Endothelial cell of umbilical vein (primary cell): ENCODE measurements around the gene SLC35A2. TPM values are rescaled to one million over a fixed set of nuclear protein-coding genes. Genes with fewer than 3 reads are reported as not detected.

Source experiments
- BruUV-seq: library from RNA; stranded (reverse); fragments of 400-500 nt; replicated peaks from 2 replicates; lab custom pipeline; 2021; lab: Mats Ljungman, UMichigan
- CTCF ChIA-PET: fragments of 300-600, 350-600 bp; sonication (Branson Sonifier 250); formaldehyde crosslinking; loops from one replicate; lab custom pipeline; 2021; ENCODE audit warnings: antibody characterized with exemption, inconsistent platforms; lab: Charles Lee
- POLR2A ChIA-PET: fragments of 300-600, 350-600 bp; sonication (Branson Sonifier 250); formaldehyde crosslinking; loops from one replicate; lab custom pipeline; 2021; ENCODE audit warnings: antibody characterized with exemption, inconsistent platforms; lab: Charles Lee
- DNase-seq: peaks from one replicate; pipeline ENCODE4 v3.0.0-alpha.2; 2011; ENCODE audit warnings: low read depth, low spot score
- FAIRE-seq: peaks from 2 replicates; lab custom pipeline; 2011; peaks lifted over from hg19 to GRCh38; lab: Jason Lieb, UNC
- H2AFZ ChIP-seq: 2 replicates; pipeline ENCODE4 v1.6.0; 2012; ENCODE audit warnings: low read depth, low read length, control low read depth, inconsistent platforms
- H3K27ac ChIP-seq: 2 replicates; pipeline ENCODE4 v1.5.1; 2011; ENCODE audit warnings: low read depth, mild to moderate bottlenecking, control low read depth, low read length, moderate library complexity; ENCODE audit not compliant: insufficient read depth
- H3K27me3 ChIP-seq, 2 experiments: 2 replicates each; pipeline versions ENCODE4 v1.6.0 to v1.6.1; 2011; ENCODE audit warnings: low read length in 2 of 2, mixed read lengths in 1 of 2; ENCODE audit not compliant: control insufficient read depth in 2 of 2, insufficient read depth in 2 of 2
- H3K36me3 ChIP-seq, 2 experiments: 2 replicates in 1 of 2; 3 replicates in 1 of 2; pipeline ENCODE4 v1.5.1; 2011; ENCODE audit warnings: low read length in 2 of 2, mild to moderate bottlenecking in 1 of 2, moderate library complexity in 1 of 2; ENCODE audit not compliant: control insufficient read depth in 2 of 2, insufficient read depth in 2 of 2; ENCODE audit errors: extremely low read depth in 1 of 2
- H3K4me1 ChIP-seq: 3 replicates; pipeline ENCODE4 v1.5.1; 2011; ENCODE audit warnings: mild to moderate bottlenecking, low read length; ENCODE audit not compliant: control insufficient read depth, insufficient read depth; ENCODE audit errors: extremely low read depth
- H3K4me2 ChIP-seq: 2 replicates; pipeline ENCODE4 v1.6.1; 2011; ENCODE audit warnings: low read length, control low read depth, mixed read lengths; ENCODE audit not compliant: insufficient read depth
- H3K4me3 ChIP-seq, 3 experiments: fragments of 200-600 bp in 1 of 3; sonication (generic), shearing (Covaris generic) in 1 of 3; replicated peaks in 1 of 3; 2 replicates each; pipeline ENCODE4 v1.5.1; 2011 to 2016; ENCODE audit warnings: control low read depth in 3 of 3, low read length in 3 of 3, mild to moderate bottlenecking in 2 of 3, inconsistent platforms in 1 of 3, low read depth in 1 of 3, moderate library complexity in 1 of 3; ENCODE audit not compliant: insufficient read depth in 1 of 3
- H3K79me2 ChIP-seq: 2 replicates; pipeline ENCODE4 v1.6.0; 2012; ENCODE audit warnings: low read length, inconsistent platforms; ENCODE audit not compliant: control insufficient read depth, insufficient read depth
- H3K9ac ChIP-seq: replicated peaks from 2 replicates; pipeline ENCODE3; 2011; ENCODE audit warnings: low read length, control low read depth; ENCODE audit not compliant: insufficient read depth; ENCODE audit errors: extremely low read depth
- H3K9me1 ChIP-seq: replicated peaks from 3 replicates; pipeline ENCODE4 v1.6.0; 2011; ENCODE audit warnings: mild to moderate bottlenecking, low read length; ENCODE audit not compliant: control insufficient read depth, insufficient read depth; ENCODE audit errors: extremely low read depth
- H3K9me3 ChIP-seq: replicated peaks from 2 replicates; pipeline ENCODE4 v1.5.1; 2012; ENCODE audit warnings: low read length, inconsistent platforms; ENCODE audit not compliant: control insufficient read depth, insufficient read depth
- H4K20me1 ChIP-seq: replicated peaks from 2 replicates; pipeline ENCODE3; 2011; ENCODE audit warnings: mild to moderate bottlenecking, low read length; ENCODE audit not compliant: control insufficient read depth, insufficient read depth; ENCODE audit errors: extremely low read depth
- JUN ChIP-seq: IDR thresholded peaks from 2 replicates; pipeline ENCODE4 v1.6.1; 2011; ENCODE audit warnings: borderline replicate concordance, low read depth; ENCODE audit not compliant: insufficient read length, insufficient read depth
- MYC ChIP-seq: IDR thresholded peaks from one replicate; pipeline ENCODE4 v1.6.1; 2011; ENCODE audit warnings: mild to moderate bottlenecking, low read depth, low read length
- POLR2A ChIP-seq: IDR thresholded peaks from 2 replicates; pipeline ENCODE4 v1.6.1; 2012; ENCODE audit warnings: low read depth, mild to moderate bottlenecking, control low read depth, low read length
- dilution Hi-C: fragments of 300-500 bp; cut with MboI; formaldehyde crosslinking; loops from one replicate; pipeline ENCODE4 v1.15.0; 2019; ENCODE audit warnings: low sequenced_read_pairs; ENCODE audit not compliant: extremely low pct_ligation_motif_present
- intact Hi-C: fragments of 100-400 bp; cut with micrococcal nuclease; formaldehyde crosslinking; loops from one replicate; pipeline ENCODE4 v1.10.0; 2022
- polyA plus RNA-seq, 4 experiments: library from polyadenylated mRNA; depleted of rRNA in 3 of 4; stranded (reverse) in 3 of 4; unstranded in 1 of 4; fragments of >200 nt; gene quantifications; 2 replicates each; pipeline versions ENCODE4 v1.2.1 to v1.2.3, GENCODE V29; 2011 to 2012; ENCODE audit warnings: missing spikeins in 1 of 4
- total RNA-seq: library from RNA; stranded (reverse); gene quantifications from 2 replicates; pipeline ENCODE4 v1.2.3, GENCODE V29; 2021
- TF ChIP-seq, protein P1 (sequence below), 2 donors: IDR thresholded peaks; 1 replicate in 1 of 2; 2 replicates in 1 of 2; pipeline ENCODE4 v1.5.1; 2011; ENCODE audit warnings: low read length in 2 of 2, mild to moderate bottlenecking in 2 of 2, moderate library complexity in 2 of 2, control low read depth in 1 of 2, inconsistent platforms in 1 of 2, low read depth in 1 of 2; ENCODE audit not compliant: insufficient read depth in 1 of 2; ENCODE audit errors: extremely low read depth in 1 of 2

The SLC35A2 gene
- total and polyA plus RNA-seq, 2 donors (not counting 3 experiments of a cell fraction or from before 2014, with no cell fraction given) = 31.4 to 64.5 TPM

DNA sequence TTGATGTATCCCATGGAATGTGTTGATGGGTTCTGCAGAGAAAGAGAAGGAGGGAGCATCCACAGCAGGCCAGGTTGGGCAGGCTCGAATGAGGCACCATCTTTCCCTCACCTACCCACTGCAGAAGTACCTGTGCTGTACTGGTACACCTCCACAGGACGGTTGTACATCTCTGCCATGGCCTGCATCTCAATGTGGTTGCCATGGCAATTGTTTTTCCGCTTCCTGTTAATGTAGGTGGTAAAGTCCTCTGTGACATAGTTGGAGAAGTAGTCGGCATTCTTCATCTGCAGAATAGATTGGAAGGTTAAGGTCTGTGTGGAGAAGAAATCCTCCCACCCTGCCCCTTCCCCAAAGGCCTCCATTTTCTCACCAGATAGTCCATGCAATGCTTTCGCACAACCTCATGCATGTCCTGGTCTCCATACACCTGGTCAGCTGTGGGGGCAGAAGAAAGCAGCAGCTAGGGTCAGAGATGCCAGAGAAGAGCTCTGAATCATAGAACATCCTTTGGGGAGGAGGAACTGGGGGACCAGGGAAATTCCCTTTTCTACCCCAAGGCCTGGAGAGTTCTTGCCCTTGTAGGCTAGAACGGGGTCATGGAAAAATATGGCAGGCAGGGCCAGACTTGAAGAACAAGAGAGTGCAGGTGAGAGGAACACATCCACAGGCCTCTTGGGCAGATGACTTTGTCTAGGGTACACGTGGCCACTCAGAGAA, 23.3 kb upstream of the SLC35A2 start:
- no peak for FAIRE-seq
- Histone ChIP-seq H3K4me2 (no peak overlapping the region), H4K20me1 (no peaks in the 10 kb centered on the region), H3K9ac (no peak overlapping the region), H3K9me1 (no peaks in the 10 kb centered on the region), H2AFZ (no peak overlapping the region), H3K27ac (no peak overlapping the region), H3K27me3 (no peaks in the 10 kb centered on the region), H3K9me3 (no peaks in the 10 kb centered on the region), H3K4me1 (no peaks in the 10 kb centered on the region), H3K4me3 (no peak overlapping the region), H3K36me3 (peaks cover 3 to 15% of the 10 kb centered on the region in 2 experiments), H3K79me2 (peaks cover 16% of the 10 kb centered on the region)
- no TSS peak for BruUV-seq
- ChIA-PET CTCF (interaction anchor here (0.6 kb wide), 1 partner anchor 175 kb away, joined by 3 read pairs; no protein-coding TSS in a partner anchor), POLR2A (no interaction called here)
- TF ChIP-seq MYC (no peak), JUN (no peak)
- TF ChIP-seq, protein P1, sequence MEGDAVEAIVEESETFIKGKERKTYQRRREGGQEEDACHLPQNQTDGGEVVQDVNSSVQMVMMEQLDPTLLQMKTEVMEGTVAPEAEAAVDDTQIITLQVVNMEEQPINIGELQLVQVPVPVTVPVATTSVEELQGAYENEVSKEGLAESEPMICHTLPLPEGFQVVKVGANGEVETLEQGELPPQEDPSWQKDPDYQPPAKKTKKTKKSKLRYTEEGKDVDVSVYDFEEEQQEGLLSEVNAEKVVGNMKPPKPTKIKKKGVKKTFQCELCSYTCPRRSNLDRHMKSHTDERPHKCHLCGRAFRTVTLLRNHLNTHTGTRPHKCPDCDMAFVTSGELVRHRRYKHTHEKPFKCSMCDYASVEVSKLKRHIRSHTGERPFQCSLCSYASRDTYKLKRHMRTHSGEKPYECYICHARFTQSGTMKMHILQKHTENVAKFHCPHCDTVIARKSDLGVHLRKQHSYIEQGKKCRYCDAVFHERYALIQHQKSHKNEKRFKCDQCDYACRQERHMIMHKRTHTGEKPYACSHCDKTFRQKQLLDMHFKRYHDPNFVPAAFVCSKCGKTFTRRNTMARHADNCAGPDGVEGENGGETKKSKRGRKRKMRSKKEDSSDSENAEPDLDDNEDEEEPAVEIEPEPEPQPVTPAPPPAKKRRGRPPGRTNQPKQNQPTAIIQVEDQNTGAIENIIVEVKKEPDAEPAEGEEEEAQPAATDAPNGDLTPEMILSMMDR (IDR thresholded peaks at IDR 0.05; ENCODE audit: extremely low read depth in 1 of 2, insufficient read depth in 1 of 2, low read depth in 1 of 2, low read length in 2 of 2) = no peak
- intact Hi-C loops (no loop called here), dilution Hi-C loops (no loop called here)
- DNase-seq = no peak

DNA sequence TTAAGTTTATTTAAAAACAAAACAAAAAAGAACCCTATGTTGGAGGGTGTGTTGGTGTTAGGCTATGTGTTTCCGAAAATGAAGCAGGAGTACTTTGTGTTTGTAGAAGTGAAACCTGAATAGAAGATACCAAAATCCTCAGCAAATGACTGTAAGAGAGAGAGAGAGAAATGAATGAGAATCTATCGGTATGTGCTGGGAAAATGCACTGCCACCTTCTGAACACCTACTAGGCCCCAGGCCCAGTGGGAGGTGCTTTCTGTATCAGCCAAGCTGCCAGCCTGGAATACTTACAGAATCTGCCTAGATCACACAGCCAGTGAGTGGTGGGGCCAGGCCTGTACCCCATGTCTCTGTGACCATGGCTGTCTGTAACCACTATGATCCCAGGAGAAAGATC, 22.3 kb upstream of the SLC35A2 start:
- Histone ChIP-seq H3K9ac (no peak overlapping the region), H3K9me3 (no peaks in the 10 kb centered on the region), H4K20me1 (no peaks in the 10 kb centered on the region), H3K27ac (no peak overlapping the region), H3K9me1 (no peaks in the 10 kb centered on the region), H2AFZ (no peak overlapping the region), H3K4me1 (no peaks in the 10 kb centered on the region), H3K4me2 (no peak overlapping the region), H3K36me3 (peaks cover 3 to 13% of the 10 kb centered on the region in 2 experiments), H3K79me2 (peaks cover 6% of the 10 kb centered on the region), H3K4me3 (no peak overlapping the region), H3K27me3 (no peaks in the 10 kb centered on the region)
- dilution Hi-C loops (no loop called here), intact Hi-C loops (no loop called here)
- ChIA-PET CTCF (no interaction called here), POLR2A (no interaction called here)
- no peak for DNase-seq
- no peak for FAIRE-seq
- no TSS peak for BruUV-seq
- TF ChIP-seq MYC (no peak), POLR2A (no peak)
